ENCODE measurements around the gene CAMTA2.

The CAMTA2 gene

GRCh38 chr17:5027299-5027698 is 39.8 kb upstream of the CAMTA2 start:
- Histone ChIP-seq H3K27ac (ENCODE audit: insufficient read depth, low read length, poor library complexity, severe bottlenecking) (no peak overlapping the region), H3K27me3 (replicated peaks; ENCODE audit: control insufficient read depth, insufficient read depth, low read length, poor library complexity, severe bottlenecking) (no peaks in the 10 kb centered on the region), H3K4me1 (ENCODE audit: control insufficient read depth, insufficient read depth, low read length, poor library complexity, severe bottlenecking) (peaks cover 6% of the 10 kb centered on the region), H3K4me3 (ENCODE audit: insufficient read depth, low read depth, low read length, poor library complexity, severe bottlenecking) (no peak overlapping the region), H3K36me3 (ENCODE audit: control insufficient read depth, insufficient read depth, low read length) (peaks cover 6% of the 10 kb centered on the region), H3K9me3 (ENCODE audit: control insufficient read depth, low read length) (no peaks in the 10 kb centered on the region)
- DNase-seq, result no peak

DNA sequence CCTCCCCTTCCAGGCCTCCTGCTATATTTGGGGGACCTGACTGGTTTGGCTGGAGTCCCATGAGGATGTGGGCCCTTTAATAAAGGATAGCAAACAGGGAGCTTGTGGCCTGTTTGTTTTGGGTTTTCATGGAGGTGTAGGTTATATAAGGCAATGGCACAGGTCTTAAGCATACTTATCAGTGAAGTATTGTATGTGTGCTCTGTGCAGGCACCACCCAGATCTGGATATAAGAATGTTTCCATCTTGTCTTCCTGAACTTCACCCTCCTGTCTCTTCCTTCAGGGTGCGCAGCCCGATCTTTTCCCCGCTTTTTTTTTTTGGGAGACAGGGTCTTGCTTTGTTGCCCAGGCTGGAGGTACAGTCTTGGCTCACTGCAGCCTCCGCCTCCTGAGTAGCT is 37.1 kb upstream of the CAMTA2 start:
- no peak for DNase-seq

GRCh38 chr17:5023588-5024147 is 36.2 kb upstream of the CAMTA2 start:
- peaks cover 18% of the 10 kb centered on the region for H3K36me3 ChIP-seq (ENCODE audit: control insufficient read depth, insufficient read depth, low read length)
- H3K4me3 ChIP-seq (ENCODE audit: insufficient read depth, low read depth, low read length, poor library complexity, severe bottlenecking), result no peak overlapping the region
- H3K4me1 ChIP-seq (ENCODE audit: control insufficient read depth, insufficient read depth, low read length, poor library complexity, severe bottlenecking), result no peaks in the 10 kb centered on the region
- DNase-seq, result no peak
- no peaks in the 10 kb centered on the region for H3K9me3 ChIP-seq (ENCODE audit: control insufficient read depth, low read length)
- H3K27me3 ChIP-seq (replicated peaks; ENCODE audit: control insufficient read depth, insufficient read depth, low read length, poor library complexity, severe bottlenecking), result no peaks in the 10 kb centered on the region
- no peak overlapping the region for H3K27ac ChIP-seq (ENCODE audit: insufficient read depth, low read length, poor library complexity, severe bottlenecking)

More for the DNA sequence above, 37.1 kb upstream of the CAMTA2 start:
- Histone ChIP-seq H3K4me3 (ENCODE audit: insufficient read depth, low read depth, low read length, poor library complexity, severe bottlenecking) (no peak overlapping the region), H3K27ac (ENCODE audit: insufficient read depth, low read length, poor library complexity, severe bottlenecking) (no peak overlapping the region), H3K27me3 (replicated peaks; ENCODE audit: control insufficient read depth, insufficient read depth, low read length, poor library complexity, severe bottlenecking) (no peaks in the 10 kb centered on the region), H3K9me3 (ENCODE audit: control insufficient read depth, low read length) (no peaks in the 10 kb centered on the region), H3K4me1 (ENCODE audit: control insufficient read depth, insufficient read depth, low read length, poor library complexity, severe bottlenecking) (no peaks in the 10 kb centered on the region), H3K36me3 (ENCODE audit: control insufficient read depth, insufficient read depth, low read length) (peaks cover 18% of the 10 kb centered on the region)

DNA sequence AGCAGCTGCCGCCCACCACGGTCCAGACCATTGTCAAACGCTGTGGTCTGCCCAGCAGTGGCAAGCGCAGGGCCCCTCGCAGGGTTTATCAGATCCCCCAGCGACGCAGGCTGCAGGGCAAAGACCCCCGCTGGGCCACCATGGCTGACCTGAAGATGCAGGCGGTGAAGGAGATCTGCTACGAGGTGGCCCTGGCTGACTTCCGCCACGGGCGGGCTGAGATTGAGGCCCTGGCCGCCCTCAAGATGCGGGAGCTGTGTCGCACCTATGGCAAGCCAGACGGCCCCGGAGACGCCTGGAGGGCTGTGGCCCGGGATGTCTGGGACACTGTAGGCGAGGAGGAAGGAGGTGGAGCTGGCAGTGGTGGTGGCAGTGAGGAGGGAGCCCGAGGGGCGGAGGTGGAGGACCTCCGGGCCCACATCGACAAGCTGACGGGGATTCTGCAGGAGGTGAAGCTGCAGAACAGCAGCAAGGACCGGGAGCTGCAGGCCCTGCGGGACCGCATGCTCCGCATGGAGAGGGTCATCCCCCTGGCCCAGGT is 34.8 kb upstream of the CAMTA2 start:
- H3K27ac ChIP-seq (ENCODE audit: insufficient read depth, low read length, poor library complexity, severe bottlenecking), result no peak overlapping the region
- peaks cover 18% of the 10 kb centered on the region for H3K36me3 ChIP-seq (ENCODE audit: control insufficient read depth, insufficient read depth, low read length)
- no peaks in the 10 kb centered on the region for H3K4me1 ChIP-seq (ENCODE audit: control insufficient read depth, insufficient read depth, low read length, poor library complexity, severe bottlenecking)
- H3K27me3 ChIP-seq (replicated peaks; ENCODE audit: control insufficient read depth, insufficient read depth, low read length, poor library complexity, severe bottlenecking), result no peaks in the 10 kb centered on the region
- no peaks in the 10 kb centered on the region for H3K9me3 ChIP-seq (ENCODE audit: control insufficient read depth, low read length)
- no peak overlapping the region for H3K4me3 ChIP-seq (ENCODE audit: insufficient read depth, low read depth, low read length, poor library complexity, severe bottlenecking)
- no peak for DNase-seq

DNA sequence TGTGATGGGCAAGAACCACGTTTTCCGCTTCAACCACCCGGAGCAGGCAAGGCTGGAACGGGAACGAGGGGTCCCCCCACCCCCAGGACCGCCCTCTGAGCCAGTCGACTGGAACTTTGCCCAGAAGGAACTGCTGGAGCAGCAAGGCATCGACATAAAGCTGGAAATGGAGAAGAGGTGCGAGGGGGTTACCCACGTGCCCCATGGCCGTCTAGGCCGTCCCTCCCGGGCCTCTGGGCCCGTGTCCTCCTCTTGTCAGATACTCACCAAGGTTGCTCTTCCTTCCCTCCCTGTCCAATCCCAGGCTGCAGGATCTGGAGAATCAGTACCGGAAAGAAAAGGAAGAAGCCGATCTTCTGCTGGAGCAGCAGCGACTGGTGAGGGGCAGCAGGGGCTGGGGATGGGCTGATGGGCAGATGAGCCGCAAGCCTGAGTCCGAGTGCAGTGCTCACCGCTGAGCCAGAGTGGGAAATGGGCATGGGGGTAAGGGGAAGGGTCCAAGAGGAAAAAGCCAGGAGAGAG is 33.1 kb upstream of the CAMTA2 start:
- peaks cover 18% of the 10 kb centered on the region for H3K36me3 ChIP-seq (ENCODE audit: control insufficient read depth, insufficient read depth, low read length)
- no peak for DNase-seq
- no peaks in the 10 kb centered on the region for H3K4me1 ChIP-seq (ENCODE audit: control insufficient read depth, insufficient read depth, low read length, poor library complexity, severe bottlenecking)
- H3K27ac ChIP-seq (ENCODE audit: insufficient read depth, low read length, poor library complexity, severe bottlenecking), result no peak overlapping the region
- no peaks in the 10 kb centered on the region for H3K9me3 ChIP-seq (ENCODE audit: control insufficient read depth, low read length)
- H3K27me3 ChIP-seq (replicated peaks; ENCODE audit: control insufficient read depth, insufficient read depth, low read length, poor library complexity, severe bottlenecking), result no peaks in the 10 kb centered on the region
- no peak overlapping the region for H3K4me3 ChIP-seq (ENCODE audit: insufficient read depth, low read depth, low read length, poor library complexity, severe bottlenecking)

- Histone ChIP-seq H3K36me3 (ENCODE audit: control insufficient read depth, insufficient read depth, low read length) (peaks cover 21% of the 10 kb centered on the region), H3K9me3 (ENCODE audit: control insufficient read depth, low read length) (no peaks in the 10 kb centered on the region), H3K27ac (ENCODE audit: insufficient read depth, low read length, poor library complexity, severe bottlenecking) (no peak overlapping the region), H3K4me3 (ENCODE audit: insufficient read depth, low read depth, low read length, poor library complexity, severe bottlenecking) (no peak overlapping the region), H3K4me1 (ENCODE audit: control insufficient read depth, insufficient read depth, low read length, poor library complexity, severe bottlenecking) (no peaks in the 10 kb centered on the region), H3K27me3 (replicated peaks; ENCODE audit: control insufficient read depth, insufficient read depth, low read length, poor library complexity, severe bottlenecking) (no peaks in the 10 kb centered on the region)
- DNase-seq, result no peak
Measured at GRCh38 chr17:5019475-5019956, 32.0 kb upstream of the CAMTA2 start.

DNA sequence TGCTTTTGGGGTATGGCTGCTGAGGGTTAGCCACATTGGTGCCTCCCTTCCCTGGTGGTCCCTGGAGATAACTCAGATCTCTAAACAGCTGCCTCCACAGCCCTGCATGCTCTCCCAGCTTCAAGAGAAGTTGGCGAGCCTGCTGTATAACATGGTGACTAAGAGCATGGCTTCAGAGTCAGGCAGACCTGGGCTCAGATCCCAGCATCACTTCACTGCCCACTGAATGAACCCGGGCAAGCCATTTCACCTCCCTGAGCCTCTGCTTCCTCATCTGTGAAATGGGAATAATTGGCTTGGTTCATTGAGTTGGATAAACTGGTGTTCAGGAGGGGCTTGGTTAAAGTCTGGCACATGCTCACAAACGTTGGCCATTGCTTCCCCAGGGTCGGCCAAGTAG is 26.9 kb upstream of the CAMTA2 start:
- H3K4me1 ChIP-seq (ENCODE audit: control insufficient read depth, insufficient read depth, low read length, poor library complexity, severe bottlenecking), result no peaks in the 10 kb centered on the region
- H3K27me3 ChIP-seq (replicated peaks; ENCODE audit: control insufficient read depth, insufficient read depth, low read length, poor library complexity, severe bottlenecking), result no peaks in the 10 kb centered on the region
- peaks cover 7% of the 10 kb centered on the region for H3K36me3 ChIP-seq (ENCODE audit: control insufficient read depth, insufficient read depth, low read length)
- DNase-seq, result no peak
- H3K27ac ChIP-seq (ENCODE audit: insufficient read depth, low read length, poor library complexity, severe bottlenecking), result no peak overlapping the region
- H3K4me3 ChIP-seq (ENCODE audit: insufficient read depth, low read depth, low read length, poor library complexity, severe bottlenecking), result no peak overlapping the region
- no peaks in the 10 kb centered on the region for H3K9me3 ChIP-seq (ENCODE audit: control insufficient read depth, low read length)

- H3K4me1 ChIP-seq (ENCODE audit: control insufficient read depth, insufficient read depth, low read length, poor library complexity, severe bottlenecking), result no peaks in the 10 kb centered on the region
- no peaks in the 10 kb centered on the region for H3K9me3 ChIP-seq (ENCODE audit: control insufficient read depth, low read length)
- peaks cover 18% of the 10 kb centered on the region for H3K36me3 ChIP-seq (ENCODE audit: control insufficient read depth, insufficient read depth, low read length)
- no peaks in the 10 kb centered on the region for H3K27me3 ChIP-seq (replicated peaks; ENCODE audit: control insufficient read depth, insufficient read depth, low read length, poor library complexity, severe bottlenecking)
- H3K27ac ChIP-seq (ENCODE audit: insufficient read depth, low read length, poor library complexity, severe bottlenecking), result no peak overlapping the region
- no peak overlapping the region for H3K4me3 ChIP-seq (ENCODE audit: insufficient read depth, low read depth, low read length, poor library complexity, severe bottlenecking)
- DNase-seq, result no peak
Measured at GRCh38 chr17:5011928-5012327, 24.5 kb upstream of the CAMTA2 start.

GRCh38 chr17:5003214-5003867 is 15.9 kb upstream of the CAMTA2 start:
- no peaks in the 10 kb centered on the region for H3K27me3 ChIP-seq (replicated peaks; ENCODE audit: control insufficient read depth, insufficient read depth, low read length, poor library complexity, severe bottlenecking)
- no peak for DNase-seq
- no peak overlapping the region for H3K4me3 ChIP-seq (ENCODE audit: insufficient read depth, low read depth, low read length, poor library complexity, severe bottlenecking)
- H3K36me3 ChIP-seq (ENCODE audit: control insufficient read depth, insufficient read depth, low read length), result peaks cover 50% of the 10 kb centered on the region
- no peak overlapping the region for H3K27ac ChIP-seq (ENCODE audit: insufficient read depth, low read length, poor library complexity, severe bottlenecking)
- no peaks in the 10 kb centered on the region for H3K9me3 ChIP-seq (ENCODE audit: control insufficient read depth, low read length)
- H3K4me1 ChIP-seq (ENCODE audit: control insufficient read depth, insufficient read depth, low read length, poor library complexity, severe bottlenecking), result peaks cover 12% of the 10 kb centered on the region

DNA sequence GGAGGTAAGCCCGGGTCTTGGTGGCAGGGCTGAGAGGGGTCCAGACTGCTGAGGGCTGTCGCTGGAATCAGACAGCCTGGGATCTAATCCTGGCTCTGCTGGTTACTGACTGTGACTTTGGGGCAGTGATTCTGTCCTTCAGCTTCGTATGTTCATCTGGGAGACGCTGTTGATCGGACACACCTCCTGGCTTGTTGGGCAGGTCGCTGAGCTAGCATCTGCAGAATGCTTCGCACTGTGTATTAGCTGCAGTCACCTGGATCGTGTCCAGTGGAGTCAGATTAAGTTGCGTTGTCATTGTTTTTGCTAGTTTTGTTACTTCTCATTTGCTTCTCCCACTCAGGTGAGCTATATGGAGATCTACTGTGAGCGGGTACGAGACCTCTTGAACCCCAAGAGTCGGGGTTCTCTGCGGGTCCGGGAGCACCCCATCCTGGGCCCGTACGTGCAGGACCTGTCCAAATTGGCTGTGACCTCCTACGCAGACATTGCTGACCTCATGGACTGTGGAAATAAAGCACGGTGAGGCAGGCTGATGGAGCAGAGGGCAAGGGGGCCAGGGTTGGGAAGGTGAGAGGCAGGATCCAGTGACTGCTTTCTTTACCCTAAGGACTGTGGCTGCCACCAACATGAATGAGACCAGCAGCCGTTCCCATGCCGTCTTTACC is 14.8 kb upstream of the CAMTA2 start:
- Histone ChIP-seq H3K27ac (ENCODE audit: insufficient read depth, low read length, poor library complexity, severe bottlenecking) (no peak overlapping the region), H3K27me3 (replicated peaks; ENCODE audit: control insufficient read depth, insufficient read depth, low read length, poor library complexity, severe bottlenecking) (no peaks in the 10 kb centered on the region), H3K4me1 (ENCODE audit: control insufficient read depth, insufficient read depth, low read length, poor library complexity, severe bottlenecking) (peaks cover 14% of the 10 kb centered on the region), H3K9me3 (ENCODE audit: control insufficient read depth, low read length) (no peaks in the 10 kb centered on the region), H3K36me3 (ENCODE audit: control insufficient read depth, insufficient read depth, low read length) (peaks cover 42% of the 10 kb centered on the region), H3K4me3 (ENCODE audit: insufficient read depth, low read depth, low read length, poor library complexity, severe bottlenecking) (no peak overlapping the region)
- DNase-seq, result no peak

Measured in effector memory CD4-positive, alpha-beta T cell (primary cell).